GM21723 (cell line): ENCODE measurements around the gene KIAA1671.

Experiments used
- ATAC-seq: cut with Tn5 transposase; IDR thresholded peaks from one replicate; pipeline ENCODE4 v1.9.1; 2021; ENCODE audit warnings: mild to moderate bottlenecking, moderate library complexity; ENCODE audit not compliant: unreplicated experiment

KIAA1671 gene

DNA sequence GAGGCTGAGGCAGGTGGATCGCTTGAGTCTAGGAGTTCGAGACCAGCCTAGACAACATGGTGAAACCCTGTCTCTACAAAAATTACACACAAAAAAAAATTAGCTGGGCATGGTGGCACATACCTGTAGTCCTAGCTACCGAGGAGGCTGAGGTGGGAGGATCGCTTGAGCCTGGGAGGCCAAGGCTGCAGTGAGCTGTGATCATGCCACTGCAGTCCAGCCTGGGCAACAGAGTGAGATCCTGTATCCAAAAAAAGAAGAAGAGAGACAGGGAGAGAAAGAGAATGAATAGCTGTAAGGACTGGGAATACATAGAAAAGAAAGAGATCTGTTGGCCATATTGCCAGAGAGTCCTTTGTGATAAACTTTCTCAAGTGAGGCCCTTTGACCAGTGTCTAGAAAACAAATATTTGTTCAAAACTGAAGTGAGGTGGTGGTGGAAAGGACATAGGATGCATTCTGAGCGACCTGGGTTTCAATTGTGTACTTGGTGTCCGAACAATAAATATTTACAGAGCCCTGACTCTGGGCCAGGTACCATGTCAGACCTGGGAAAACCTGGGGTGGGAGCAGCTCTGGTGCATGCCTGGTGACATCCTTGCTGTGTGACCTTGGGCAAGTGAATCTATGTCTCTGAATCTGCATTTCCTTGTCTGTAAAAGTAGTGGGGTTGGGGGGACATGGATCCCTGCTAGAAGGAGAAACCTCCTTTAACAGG lies 157.5 kb downstream of the KIAA1671 start:
- no peak for ATAC-seq

DNA sequence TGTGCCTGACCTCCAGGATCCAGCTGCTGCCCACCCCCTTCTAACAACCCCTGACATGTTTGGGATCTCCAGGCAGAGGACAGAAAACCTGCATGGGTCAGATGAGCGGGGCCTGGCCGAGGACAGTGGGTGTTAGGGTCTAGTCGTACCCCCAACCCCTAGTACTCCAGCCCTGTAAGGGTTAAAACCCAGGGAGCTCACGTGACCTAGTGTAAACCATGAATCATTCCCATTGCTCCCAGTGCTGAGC lies 158.0 kb downstream of the KIAA1671 start:
- no peak for ATAC-seq

DNA sequence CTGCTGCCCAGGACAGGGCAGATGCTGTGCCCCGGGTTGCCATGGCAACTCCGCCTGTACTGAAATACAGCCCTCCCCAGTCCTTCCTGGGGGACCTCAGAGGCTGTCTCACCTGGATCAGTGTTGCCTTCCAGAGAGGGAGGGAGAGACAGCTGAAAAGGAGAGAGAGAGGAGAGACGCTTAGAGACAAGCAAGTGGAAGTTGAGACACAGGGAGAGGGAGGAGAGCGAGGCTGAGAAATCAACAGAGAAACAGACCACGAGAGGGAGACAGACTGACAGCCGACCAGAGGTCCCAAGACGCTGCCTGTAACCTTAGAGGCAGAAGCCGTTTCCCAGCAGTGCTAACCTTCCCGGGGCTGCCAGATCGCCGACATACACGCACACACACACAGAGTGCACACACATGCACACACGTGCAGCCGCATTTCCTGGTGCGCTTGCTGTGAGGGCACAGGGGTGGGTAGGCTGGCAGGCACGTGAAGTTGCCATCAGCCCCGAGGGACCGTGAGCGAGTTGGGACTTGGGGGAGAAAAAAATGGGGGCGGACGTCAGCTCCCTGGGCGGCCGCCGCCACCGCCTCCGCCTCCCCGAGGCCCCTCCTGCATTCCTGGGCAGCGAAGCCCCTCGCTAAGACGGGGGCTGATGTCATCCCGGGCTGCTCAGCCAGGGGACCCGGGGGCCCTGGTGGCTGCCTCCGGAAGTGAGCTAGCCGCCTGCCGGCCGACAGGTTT lies 158.5 kb downstream of the KIAA1671 start:
- no peak for ATAC-seq

DNA sequence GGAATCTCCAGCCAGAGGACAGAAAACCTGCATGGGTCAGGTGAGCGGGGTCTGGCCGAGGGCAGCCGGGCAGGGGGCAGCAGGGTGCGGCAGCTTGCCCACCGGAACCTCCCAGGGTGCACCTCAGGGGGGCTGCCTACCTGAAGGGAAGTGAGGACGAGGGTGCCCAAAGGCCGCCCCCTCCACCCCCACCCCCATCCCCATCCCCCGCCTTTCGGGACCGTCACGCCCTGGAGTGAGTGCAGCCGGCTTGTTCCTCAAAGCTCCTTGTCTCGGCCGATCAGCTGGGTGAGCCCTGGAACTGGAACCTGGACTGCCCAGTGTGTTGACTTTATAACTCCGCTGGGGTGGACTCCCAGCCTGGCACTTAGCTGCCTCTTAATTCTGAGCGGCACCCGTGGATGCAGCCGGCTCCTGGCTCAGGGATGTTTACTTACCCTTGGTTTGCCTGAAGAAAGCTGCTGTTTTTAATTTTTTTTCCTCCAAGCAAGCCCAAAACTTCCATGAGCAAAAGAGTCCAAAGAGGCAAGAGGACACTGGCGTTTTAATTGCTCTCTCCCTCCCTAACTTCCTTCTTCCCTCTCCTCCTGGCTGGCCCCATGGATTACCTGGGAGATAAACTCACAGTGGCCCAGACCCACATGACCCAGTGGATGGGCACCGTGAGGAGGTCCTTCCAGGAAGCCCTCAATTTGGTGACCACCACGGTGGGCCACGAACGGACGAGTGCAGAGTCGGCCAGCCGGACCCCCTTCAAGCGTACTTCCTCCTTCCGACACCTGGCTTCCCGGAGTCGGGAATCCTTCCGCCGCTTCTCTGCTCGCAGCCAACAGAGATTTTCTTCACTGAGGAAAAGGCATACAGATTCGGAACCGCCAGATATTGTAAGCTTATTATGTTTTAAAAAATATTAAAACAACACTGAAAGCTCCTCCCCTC lies 159.3 kb downstream of the KIAA1671 start:
- ATAC-seq = no peak

DNA sequence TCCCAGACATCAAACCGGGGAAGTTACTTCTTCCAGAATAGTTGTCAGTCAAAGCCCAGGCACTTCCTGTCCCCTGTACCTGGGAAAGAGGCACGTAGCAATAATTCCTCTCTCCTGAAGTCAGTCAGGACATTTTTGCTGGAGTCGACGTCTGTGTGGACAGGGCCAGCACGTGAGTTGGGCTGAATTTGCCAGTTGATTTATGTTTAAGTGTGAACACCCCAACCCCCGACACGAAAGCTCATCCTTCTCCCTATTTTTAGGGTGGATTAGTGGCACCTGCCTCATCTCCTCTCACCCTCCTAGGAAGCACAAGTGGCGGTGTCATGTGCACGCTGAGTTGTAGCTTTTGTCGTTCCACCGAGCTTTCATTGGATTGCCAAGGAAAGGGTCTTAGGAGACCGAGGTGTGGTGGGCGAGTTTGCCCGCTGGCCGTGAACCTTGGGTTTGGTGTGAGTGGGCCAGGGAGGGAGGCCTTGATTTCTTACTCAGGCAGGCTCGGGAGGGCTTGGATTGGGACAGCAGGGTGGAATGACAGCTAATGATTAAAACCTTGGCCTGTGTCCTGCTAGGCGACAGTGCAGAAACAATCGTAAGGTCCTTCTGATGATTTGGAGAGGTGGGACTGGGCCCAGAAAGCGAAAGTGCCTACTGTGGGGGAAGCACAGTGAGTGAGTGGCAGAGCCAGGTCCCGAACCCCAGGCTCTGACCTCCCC lies 160.2 kb downstream of the KIAA1671 start:
- ATAC-seq = no peak

DNA sequence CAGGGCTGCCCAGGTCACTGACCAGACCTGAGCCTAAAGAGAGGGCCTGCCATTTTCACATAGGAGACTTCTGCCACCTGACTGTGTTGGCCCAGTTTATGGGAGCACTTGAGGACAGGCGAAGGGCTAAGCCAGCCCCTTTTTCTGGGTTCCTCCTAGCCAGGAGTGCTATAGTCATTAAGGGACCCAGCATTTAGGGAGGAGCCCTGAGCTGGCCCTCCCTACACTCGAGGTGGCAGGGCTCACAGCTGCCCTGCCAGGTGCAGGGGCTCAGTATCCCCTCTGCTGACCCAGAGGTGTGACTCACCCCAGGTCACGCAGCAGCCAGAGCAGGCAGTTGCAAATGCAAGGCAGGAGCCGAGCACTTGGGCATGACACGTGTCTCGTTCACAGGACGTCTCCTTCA lies 160.8 kb downstream of the KIAA1671 start:
- no peak for ATAC-seq

DNA sequence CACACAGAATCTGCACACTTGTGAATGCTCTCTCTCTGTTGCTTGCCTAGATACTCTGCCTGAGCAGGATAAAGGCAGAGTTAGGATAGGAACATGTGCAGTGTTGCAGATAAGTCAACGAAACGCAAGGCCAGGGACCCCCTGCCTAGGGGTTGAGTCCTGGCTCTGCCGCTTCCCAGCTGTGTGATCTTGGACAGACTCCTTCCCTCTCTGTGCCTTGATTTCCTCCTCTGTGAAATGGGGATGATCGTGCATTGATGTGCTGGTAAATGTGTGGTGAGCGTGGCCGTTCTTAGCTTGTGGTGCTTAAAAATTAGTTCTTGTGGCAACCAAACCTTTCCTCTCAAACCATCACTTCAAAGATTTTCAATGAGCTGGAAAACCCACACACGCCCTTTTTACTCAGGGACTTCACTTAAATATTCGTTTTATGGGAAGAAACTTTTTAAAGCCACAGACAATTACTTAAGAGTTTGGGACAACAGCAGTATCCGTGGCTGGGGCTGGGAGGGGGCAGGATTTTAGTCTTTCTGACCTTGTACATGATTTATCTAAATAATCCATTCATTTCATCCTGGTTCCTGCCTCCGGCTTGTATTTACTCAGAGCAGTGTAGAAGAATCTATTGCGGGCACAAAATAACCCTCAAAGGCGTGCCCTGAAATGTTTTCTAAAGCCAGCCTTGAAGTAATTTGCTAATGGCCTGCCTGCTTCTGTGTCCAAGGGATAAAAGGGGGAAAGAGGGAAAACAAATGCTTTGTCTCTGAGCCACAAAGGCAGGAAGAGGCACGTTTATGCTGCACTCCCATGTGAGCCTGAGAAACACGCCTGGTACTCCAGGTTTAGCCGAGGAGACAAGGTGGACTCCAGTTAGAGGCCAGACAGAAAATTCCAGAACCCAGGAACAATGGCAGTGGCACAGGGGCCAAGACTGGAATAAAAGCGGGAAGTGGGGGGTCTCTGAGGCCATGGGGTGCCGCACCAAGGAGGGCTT lies 162.2 kb downstream of the KIAA1671 start:
- no peak for ATAC-seq

DNA sequence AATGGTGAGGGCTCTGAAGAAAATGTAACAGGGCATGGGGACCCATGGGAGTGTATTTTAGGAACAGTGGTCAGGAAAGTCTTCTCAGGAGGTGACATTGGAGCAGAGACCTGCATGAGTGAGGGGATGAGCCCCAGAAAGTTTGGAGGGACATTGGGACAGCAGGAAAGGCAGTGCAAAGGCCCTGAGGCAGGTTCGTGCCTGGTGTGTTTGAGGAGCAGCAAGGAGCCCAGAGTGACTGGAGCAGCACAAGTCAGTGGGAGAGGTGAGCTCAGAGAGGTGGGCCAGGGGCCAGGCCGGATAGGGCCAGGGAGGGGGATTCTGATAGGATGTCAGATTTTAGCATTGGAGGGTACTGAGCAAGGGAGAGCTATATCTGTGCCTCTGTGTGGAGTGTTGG lies 167.1 kb downstream of the KIAA1671 start:
- ATAC-seq = no peak

DNA sequence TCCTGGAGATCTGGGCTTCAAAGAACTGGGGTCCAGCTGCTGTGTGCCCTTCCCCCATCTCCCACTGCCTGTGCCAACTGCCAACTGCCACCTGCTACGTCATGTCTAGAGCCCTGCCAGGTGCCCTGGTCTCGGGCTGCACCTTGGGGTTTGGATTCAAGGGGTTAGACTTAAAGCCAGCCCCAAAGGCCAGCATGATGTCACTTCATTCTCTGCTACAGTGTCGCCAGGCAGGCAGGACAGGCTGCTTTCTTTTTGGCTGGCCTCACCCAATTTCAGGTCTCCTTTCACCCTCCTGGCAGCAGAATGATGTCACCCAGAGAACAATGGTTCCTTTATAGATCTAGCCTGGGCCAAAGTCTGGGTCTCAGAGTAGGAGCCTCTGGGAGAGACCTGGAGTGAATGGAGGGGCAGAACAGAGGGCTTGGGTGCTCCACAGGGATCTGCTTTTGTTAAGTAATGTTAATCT lies 167.6 kb downstream of the KIAA1671 start:
- no peak for ATAC-seq

DNA sequence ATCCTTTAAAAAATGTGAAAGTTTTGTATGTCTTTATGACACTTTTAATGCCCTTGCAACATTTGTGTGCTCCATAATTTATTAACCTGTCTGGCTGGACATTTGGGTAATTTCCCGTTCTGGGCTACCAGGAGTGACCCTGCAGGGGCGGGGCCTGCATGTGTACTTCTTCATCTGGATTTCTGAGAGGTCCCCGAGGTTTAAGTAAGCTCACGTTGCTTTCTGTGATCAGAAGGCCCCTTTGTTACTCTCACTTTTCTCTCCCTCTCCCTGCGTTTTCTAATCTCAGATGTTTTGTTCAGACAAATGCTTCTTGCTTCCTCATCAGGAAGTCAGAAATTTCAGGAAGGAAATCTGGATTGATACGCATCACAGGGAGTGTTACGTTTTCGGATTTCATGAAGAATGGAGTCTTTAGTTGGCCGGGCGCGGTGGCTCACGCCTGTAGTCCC lies 168.3 kb downstream of the KIAA1671 start:
- no peak for ATAC-seq

DNA sequence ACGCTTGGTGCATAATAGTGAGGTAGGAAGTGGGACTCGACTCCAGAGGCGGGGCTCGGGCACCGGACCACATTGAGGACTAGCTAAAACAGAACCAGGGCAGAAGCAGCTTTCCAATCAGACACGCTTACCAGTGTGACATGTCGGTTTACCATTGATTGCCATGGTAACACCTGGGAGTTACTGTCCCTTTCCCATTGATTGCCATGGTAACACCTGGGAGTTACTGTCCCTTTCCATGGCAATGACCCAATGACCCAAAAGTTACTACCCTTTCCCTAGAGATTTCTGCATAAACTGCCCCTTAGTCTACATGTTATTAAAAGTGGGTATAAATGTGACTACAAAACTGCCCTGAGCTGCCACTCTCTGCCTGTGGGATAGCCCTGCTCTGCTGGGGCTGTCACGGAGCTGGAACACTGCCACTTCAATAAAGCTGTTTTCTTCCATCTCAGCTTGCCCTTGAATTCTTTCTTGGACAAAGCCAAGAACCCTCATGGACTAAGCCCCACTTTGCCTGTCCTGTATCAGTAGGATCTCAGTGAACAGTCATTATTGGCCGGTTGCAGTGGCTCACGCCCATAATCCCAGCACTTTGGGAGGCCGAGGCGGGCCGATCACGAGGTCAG lies 169.7 kb downstream of the KIAA1671 start:
- no peak for ATAC-seq

DNA sequence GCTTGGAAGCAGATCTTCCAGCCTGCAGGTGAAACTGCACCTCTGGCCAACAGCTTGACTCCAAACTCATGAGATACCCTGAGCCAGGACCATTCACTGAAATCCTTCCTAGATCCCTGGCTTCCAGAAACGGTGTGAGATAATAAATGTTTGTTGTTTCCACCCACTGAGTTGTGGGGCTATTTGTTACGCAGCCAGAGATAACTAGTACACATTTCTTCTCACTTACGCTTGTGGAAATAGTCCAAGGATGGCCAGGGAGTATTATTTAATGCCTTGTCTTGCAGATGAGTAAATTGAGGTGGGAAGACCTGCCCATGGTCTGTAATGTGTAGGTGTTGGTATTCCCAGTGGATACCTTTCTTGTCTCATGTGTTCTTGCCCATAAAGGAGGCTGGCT lies 171.2 kb downstream of the KIAA1671 start:
- no peak for ATAC-seq

DNA sequence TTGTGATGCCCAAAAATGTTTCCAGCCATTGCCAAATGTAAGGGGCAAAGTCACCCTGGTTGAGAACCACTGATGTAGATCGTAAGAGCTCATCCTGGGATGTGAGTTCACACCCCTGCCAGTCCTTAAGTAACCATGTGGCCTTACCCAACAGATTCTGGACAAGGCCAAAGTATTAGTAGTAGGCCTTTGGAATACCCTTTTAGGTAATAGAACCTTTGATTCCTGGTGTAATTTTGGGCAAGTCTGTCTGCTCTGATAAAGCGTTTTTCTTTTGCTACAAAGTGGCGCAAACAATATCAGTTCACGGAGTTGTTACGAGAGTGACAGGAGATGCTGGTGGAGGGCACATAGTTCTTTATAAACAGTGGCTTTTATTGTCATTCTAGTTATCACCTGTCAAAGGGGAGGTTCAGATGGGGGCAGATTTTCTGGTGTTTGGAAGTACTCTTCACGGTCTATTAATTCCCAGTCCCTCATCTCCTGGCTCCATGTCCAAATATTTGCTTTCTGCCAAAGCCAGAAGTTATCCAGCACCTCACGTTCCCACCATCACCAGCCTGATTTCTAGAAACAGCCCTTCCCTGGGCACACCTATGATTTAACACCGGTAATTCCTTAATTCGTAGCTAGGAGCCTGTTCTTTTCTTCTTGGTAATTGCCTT lies 173.3 kb downstream of the KIAA1671 start:
- ATAC-seq = no peak

DNA sequence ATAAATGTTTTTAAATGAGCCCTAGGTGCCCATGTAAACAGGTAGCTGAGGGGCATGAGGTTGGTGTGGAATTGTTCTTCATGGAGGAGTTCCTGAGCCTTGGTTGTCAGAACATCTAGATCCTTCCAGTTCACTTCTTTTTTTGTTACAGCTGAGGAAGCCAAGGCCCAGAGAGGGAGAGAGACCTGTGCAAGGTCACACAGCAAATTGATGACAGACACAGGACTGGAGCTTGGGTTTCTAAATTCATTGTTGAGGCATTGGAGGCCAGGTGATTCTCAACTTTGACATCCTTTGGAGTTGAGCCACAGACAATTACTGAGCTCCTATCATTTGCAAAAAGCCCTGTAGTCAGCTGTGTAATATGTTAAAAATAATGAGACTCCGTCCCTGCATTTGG lies 174.0 kb downstream of the KIAA1671 start:
- no peak for ATAC-seq

DNA sequence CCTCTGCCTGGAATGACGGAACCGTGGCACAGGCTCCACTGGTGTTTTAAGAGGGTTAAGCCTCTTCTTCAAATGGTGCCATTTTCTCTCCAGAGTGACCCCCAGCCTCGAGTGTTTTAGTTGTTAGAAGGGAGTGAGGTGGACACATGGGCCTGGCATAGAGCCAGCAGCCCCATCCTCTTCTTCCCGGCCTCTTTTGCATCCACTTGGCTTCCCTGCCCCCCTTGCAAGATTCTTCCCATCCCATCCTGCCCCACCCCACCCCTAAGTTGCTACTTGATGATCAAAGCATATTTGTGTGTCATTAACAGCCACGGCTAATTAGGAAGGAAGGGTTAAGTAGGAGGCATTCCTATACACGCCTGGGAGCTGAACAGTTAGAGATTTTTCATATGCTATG lies 174.8 kb downstream of the KIAA1671 start:
- no peak for ATAC-seq

DNA sequence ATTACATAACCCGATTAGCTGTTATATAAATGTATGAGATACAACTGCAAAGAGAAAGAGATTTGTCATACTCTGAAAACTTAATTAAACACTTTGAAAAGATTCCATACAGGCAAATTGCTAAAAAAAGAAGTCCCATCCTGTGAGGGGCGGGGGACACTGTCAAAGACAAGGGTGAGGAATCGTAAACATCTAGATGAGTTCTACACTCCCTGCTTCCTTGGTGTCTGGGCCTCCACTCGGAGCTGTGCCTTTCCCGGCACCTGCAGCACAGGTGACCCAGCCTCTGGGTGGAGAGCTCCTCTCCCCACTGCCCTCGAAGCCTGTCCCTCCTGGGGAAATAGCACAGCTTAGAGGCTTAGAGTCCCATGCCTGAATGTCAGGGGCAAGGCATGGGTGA lies 177.9 kb downstream of the KIAA1671 start:
- no peak for ATAC-seq

DNA sequence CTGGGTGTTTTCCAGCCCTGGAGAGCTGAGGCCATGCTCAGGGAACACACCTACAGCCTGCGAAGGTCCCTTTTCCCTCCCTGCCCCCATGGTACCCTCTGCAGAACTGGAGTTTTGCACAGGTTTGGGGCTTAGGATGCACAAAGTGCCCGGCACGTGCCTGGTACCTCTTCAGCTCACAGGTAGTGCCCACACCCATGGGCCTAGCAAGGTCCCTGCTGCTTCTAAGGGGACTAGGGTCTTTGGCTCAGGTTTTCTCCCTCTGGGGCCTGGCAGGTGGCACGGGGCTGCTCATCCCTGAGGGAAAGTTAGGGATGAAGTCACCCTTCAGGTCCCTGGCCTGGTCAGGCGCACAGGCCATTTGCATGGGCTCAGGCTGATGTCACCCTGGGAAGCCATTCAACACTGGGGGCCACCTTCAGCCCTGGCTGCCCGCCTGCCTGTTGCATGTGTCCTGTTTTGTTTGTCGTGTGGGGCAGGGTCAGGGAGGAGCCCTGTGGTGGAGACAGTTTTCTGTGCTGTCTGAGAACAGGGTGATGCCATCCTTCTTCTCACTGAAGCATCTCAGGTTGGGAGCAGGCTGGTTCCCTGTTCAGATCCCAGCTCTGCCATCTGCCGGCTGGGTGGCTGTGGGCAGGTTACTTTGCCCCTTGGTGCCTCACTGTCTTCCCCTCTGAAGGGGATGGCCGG lies 178.8 kb downstream of the KIAA1671 start:
- no peak for ATAC-seq

DNA sequence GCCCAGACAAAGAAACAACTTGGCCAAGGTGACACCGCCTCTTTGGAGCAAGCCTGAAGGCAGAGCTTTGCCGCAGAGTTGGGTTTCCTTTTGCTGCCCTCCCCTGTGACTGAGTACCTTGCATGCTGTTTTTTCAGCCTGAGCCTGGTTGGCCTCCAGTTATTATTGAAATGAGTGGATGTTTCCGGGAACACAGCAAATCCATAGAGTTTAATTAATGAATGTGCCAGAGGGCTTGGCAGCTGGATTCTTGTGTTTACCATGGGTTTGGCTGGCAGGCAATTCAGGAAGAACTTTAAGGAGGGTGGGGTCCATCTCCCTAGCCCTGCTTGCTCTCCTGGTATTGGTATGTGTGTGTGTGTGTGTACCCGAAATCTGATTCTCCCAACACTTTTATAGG lies 181.5 kb downstream of the KIAA1671 start:
- ATAC-seq = no peak
